GM20000 (cell line): ENCODE results near the gene CDK14.
A peak's percentile ranks its signal among the peaks of the same experiment; 100 is the strongest.

Experiments
- DNase-seq: peaks from one replicate; pipeline ENCODE4 v3.0.0; 2012; ENCODE audit warnings: low spot score
- TF ChIP-seq, protein P1 (sequence below): IDR thresholded peaks from 2 replicates; pipeline ENCODE4 v1.5.1; 2012; ENCODE audit warnings: mild to moderate bottlenecking, control low read depth; ENCODE audit errors: extremely low read depth, missing control alignments

The CDK14 gene

DNA sequence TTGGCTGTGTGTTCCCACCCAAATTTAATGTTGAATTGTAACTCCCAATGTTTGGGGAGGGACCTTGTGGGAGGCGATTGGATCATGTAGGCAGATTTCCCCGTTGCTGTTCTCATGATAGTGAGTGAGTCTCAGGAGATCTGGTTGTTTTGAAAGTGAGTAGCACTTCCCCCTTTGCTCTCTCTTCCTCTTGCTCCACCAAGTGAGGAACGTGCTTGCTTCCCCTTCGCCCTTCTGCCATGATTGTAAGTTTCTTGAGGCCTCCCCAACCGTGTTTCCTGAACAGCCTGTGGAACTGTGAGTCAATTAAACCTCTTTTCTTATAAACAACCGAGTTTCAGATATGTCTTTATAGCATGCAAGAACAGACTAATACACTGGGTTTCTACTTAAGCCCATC, 176.3 kb downstream of the CDK14 start:
- no peak for DNase-seq
- TF ChIP-seq, protein P1, sequence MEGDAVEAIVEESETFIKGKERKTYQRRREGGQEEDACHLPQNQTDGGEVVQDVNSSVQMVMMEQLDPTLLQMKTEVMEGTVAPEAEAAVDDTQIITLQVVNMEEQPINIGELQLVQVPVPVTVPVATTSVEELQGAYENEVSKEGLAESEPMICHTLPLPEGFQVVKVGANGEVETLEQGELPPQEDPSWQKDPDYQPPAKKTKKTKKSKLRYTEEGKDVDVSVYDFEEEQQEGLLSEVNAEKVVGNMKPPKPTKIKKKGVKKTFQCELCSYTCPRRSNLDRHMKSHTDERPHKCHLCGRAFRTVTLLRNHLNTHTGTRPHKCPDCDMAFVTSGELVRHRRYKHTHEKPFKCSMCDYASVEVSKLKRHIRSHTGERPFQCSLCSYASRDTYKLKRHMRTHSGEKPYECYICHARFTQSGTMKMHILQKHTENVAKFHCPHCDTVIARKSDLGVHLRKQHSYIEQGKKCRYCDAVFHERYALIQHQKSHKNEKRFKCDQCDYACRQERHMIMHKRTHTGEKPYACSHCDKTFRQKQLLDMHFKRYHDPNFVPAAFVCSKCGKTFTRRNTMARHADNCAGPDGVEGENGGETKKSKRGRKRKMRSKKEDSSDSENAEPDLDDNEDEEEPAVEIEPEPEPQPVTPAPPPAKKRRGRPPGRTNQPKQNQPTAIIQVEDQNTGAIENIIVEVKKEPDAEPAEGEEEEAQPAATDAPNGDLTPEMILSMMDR: no peak

DNA sequence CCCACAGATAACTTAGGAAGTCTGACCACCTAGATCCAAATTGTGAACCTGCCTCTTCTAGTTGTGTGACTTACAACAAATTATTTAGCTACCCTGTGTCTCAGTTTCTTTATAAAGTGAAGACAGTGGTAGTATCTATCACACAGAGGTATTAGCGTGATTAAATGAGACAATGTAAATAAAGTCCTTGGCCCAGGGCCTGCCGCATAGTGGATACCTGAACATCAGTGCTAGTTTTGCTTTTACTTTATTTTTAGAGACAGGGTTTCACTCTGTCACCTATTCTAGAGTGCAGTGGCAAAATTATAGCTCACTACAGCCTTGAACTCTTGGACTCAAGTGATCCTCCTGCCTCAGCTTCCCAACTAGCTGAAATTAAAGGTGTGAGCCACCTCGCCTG, 177.1 kb downstream of the CDK14 start:
- no peak for DNase-seq
- TF ChIP-seq, protein P1: no peak

DNA sequence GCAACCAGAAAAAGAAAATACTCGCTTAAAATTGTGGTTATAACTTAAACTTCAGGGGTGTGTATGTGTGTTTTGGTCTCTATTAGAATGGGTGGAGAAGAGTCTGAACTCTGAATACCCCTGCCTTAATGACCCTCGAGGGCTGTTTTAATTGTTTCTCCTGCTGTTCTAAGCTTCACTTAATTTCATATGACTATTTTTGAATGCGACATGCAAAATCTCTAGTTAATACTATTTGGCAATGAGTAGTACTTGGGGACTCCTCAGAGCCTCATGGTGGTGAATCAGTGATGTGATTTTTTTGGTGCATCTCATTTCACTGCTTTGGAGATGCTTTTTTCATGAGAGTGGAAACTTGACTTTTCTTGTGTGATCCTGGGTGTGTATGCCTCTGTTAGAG, 178.6 kb downstream of the CDK14 start:
- DNase-seq: no peak
- TF ChIP-seq, protein P1: no peak

DNA sequence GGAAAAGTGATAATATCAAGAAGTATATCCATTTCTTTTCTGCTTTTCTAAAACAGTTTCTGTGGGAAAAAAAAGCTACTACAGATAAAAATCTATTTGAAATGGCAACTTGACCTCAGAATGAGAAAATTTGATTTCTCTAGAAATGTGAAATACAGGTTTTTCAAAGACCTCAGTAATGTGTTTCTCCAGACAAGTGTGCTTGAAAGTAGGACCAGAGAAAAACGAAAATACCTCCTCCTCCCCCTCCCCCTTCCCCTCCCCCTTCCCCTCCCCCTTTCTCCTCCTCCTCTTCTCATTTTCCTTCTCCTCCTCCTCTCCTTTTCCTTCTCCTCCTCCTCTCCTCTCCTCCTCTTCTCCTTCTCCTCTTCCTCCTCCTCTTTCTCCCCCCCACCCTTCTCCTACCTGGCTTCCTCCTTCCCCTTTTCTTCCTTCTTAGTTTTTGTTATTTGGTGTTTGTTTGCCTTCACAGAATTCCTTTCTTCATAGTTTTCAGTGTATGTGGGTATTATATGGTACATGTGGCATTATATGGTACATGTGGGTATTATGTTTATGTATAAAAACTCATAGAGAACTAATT, 179.4 kb downstream of the CDK14 start:
- TF ChIP-seq, protein P1: no peak
- no peak for DNase-seq

DNA sequence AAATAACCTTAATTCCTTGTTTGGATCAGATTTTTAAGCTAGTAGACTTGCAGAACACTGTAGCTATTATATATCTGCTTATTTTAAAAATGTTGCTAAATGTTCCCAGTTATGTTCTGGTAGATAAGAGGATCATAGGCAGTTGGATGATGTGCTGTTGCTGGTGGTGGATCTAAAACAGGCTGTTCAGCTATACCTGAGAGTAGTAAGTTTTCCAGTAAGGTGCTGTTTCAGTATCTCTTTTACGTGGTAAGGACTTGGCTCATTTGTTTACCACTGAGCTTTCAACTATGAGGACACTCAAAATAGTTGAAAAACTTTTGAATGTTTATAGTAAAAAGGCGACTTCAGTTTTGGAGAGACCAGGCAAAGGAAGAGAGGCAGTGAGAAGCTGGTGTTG, 180.9 kb downstream of the CDK14 start:
- peak; percentile 30 for DNase-seq
- TF ChIP-seq, protein P1: no peak

DNA sequence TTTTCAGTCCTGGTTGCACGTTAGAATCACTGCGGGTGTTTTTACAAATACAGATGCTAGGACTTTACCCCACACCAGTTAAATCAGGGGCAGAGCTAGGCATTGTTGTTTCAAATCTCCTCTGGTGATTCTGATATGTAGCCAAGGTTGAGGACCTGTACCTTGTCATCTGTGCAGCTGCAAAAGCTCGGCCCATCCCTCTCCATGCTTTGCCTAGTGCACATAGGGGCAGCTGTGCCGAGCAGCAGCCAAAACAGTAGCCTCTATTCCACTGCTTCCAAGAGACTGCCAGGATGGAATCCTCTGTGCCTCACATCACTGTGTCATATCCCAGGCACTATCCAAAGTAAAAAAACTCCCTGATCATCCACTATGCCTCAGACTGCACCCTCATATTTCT, 181.3 kb downstream of the CDK14 start:
- DNase-seq: no peak
- TF ChIP-seq, protein P1: no peak

DNA sequence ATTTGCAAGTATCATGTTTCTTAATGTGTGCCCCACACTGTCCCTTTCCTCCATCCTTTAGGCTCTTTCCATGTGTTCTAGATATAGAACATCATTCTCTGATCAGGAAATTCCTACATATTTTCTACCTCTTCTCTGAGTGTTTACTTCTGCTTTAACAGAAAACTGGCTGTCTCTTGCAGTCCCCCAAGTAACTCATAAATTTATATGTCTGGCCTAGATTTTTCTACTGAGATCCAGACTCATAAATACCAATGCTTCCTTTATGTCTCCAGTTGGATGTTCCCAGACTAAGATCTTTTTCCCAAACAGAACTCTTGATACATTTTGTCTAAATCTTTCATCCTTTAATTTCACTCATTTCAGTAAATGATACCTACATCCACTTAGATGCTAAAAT, 181.8 kb downstream of the CDK14 start:
- no peak for DNase-seq
- TF ChIP-seq, protein P1: no peak
